ENCODE results near the gene PRLH. TPM values are rescaled to one million over a fixed set of nuclear protein-coding genes. Genes with fewer than 3 reads are reported as not detected.

PRLH gene
- polyA plus RNA-seq, 2 of the 4 experiments (the other 2 are of a cell fraction): not detected

- Histone ChIP-seq H3K4me1 (0 out of 3 replicates have a peak, but pooled peaks cover 2% of the 10 kb centered on the region), H3K4me2 (no peak overlapping the region), H3K9me3 (no peaks in the 10 kb centered on the region), H3K27ac (no peak overlapping the region), H3K4me3 (no peak overlapping the region)
- CTCF ChIA-PET: interaction anchor here (0.6 to 9.1 kb wide), 10 partner anchors 9 to 1004 kb away, joined by 3 to 97 read pairs (median 4); no protein-coding TSS in a partner anchor
- WGBS (ENCODE audit: missing lambda C conversion rate): 87% methylated on average over 6 of the region's 6 CpGs
- no peak for TF ChIP-seq ZC3H11A (IDR thresholded peaks at IDR 0.05)
- TF ChIP-seq ATOH8 (CRISPR knock-in tag; IDR thresholded peaks at IDR 0.05; ENCODE audit: low read depth): no peak
- TF ChIP-seq HDAC2 (IDR thresholded peaks at IDR 0.05): no peak
- no peak for TF ChIP-seq REST (IDR thresholded peaks at IDR 0.05)
- no peak for TF ChIP-seq EHMT2 (IDR thresholded peaks at IDR 0.05; ENCODE audit: low read depth)
- TF ChIP-seq HOXB5 (CRISPR knock-in tag; IDR thresholded peaks at IDR 0.05): no peak
- ATAC-seq (no peak), DNase-seq (ENCODE audit: low read depth in 1 of 2, low spot score in 1 of 2) (no peak), FAIRE-seq (no peak)
- POLR2A ChIA-PET: no interaction called here
Measured at GRCh38 chr2:237581326-237581725, 15.0 kb downstream of the PRLH start.

- Histone ChIP-seq H3K9me3 (no peaks in the 10 kb centered on the region), H3K27ac (peak overlapping the region in 1 of 2 experiments; percentile 36; a peak in 3 of 6 replicates), H3K4me3 (no peak overlapping the region), H3K4me1 (0 out of 3 replicates have a peak, but pooled peaks cover 2% of the 10 kb centered on the region), H3K4me2 (no peak overlapping the region)
- ChIA-PET CTCF (interaction anchor here (0.6 to 9.1 kb wide), 10 partner anchors 10 to 1003 kb away, joined by 3 to 97 read pairs (median 4); no protein-coding TSS in a partner anchor), POLR2A (no interaction called here)
- FAIRE-seq: no peak
- peak; percentile 70 for ATAC-seq
- 59% methylated on average over 20 of the region's 25 CpGs for WGBS (ENCODE audit: missing lambda C conversion rate)
- TF ChIP-seq RAD21 (conservative IDR thresholded peaks at IDR 0.05 in 1 of 2, IDR thresholded peaks at IDR 0.05 in 1 of 2): peak; percentile 59 to 61
- peak; percentile 41; the same call in 2 of the 3 replicates for TF ChIP-seq SMC3 (IDR thresholded peaks at IDR 0.05)
- no peak for TF ChIP-seq JUN (IDR thresholded peaks at IDR 0.05)
- TF ChIP-seq CTCF (IDR thresholded peaks at IDR 0.05): peak; percentile 41; the same call in 2 of the 3 replicates
- peak in 1 of 2 experiments; percentile 58 for DNase-seq (ENCODE audit: low read depth in 1 of 2, low spot score in 1 of 2)
Measured at GRCh38 chr2:237581751-237582746, 15.7 kb downstream of the PRLH start.

GRCh38 chr2:237583385-237584295, 17.3 kb downstream of the PRLH start:
- WGBS (ENCODE audit: missing lambda C conversion rate): 88% methylated on average over 16 of the region's 19 CpGs
- no peak for TF ChIP-seq HOXB13 (CRISPR knock-in tag; IDR thresholded peaks at IDR 0.05; ENCODE audit: low read depth)
- no peak for TF ChIP-seq FOSB (CRISPR knock-in tag; IDR thresholded peaks at IDR 0.05)
- TF ChIP-seq HOXB5 (CRISPR knock-in tag; IDR thresholded peaks at IDR 0.05): no peak
- TF ChIP-seq HOXA7 (CRISPR knock-in tag; IDR thresholded peaks at IDR 0.05): no peak
- no peak for TF ChIP-seq EHF (CRISPR knock-in tag; IDR thresholded peaks at IDR 0.05)
- no peak for TF ChIP-seq ESRRA (IDR thresholded peaks at IDR 0.05; ENCODE audit: borderline replicate concordance, low read length)
- TF ChIP-seq HDAC2 (IDR thresholded peaks at IDR 0.05): no peak
- TF ChIP-seq EHMT2 (IDR thresholded peaks at IDR 0.05; ENCODE audit: low read depth): no peak
- TF ChIP-seq PHF8 (IDR thresholded peaks at IDR 0.05; ENCODE audit: borderline replicate concordance, low read depth): no peak
- TF ChIP-seq RFX5 (IDR thresholded peaks at IDR 0.05): no peak
- Histone ChIP-seq H3K9me3 (no peaks in the 10 kb centered on the region), H3K27ac (no peak overlapping the region), H3K4me1 (0 out of 3 replicates have a peak, but pooled peaks cover 2% of the 10 kb centered on the region), H3K4me2 (no peak overlapping the region), H3K4me3 (no peak overlapping the region)
- DNase-seq (ENCODE audit: low read depth in 1 of 2, low spot score in 1 of 2) (no peak), ATAC-seq (no peak), FAIRE-seq (no peak)
- ChIA-PET POLR2A (no interaction called here), CTCF (interaction anchor here (0.8 to 9.1 kb wide), 7 partner anchors 8 to 190 kb away, joined by 3 to 97 read pairs (median 6); no protein-coding TSS in a partner anchor)

Data from A549 (cell line).